SK-N-SH (cell line): Measurements from ENCODE around the gene LIN7A.

Source experiments
- EZH2phosphoT487 ChIP-seq: fragments of 200-600 bp; sonication (generic); IDR thresholded peaks from 2 replicates; pipeline ENCODE4 v1.6.1; 2017; ENCODE audit warnings: low read depth, mixed run types, mild to moderate bottlenecking, antibody characterized with exemption, moderate library complexity, borderline replicate concordance
- ZBTB33 ChIP-seq: IDR thresholded peaks from 2 replicates; pipeline ENCODE4 v1.4.0; 2012; ENCODE audit warnings: low read depth, borderline replicate concordance

GRCh38 chr12:80818878-80819277 is 118.9 kb downstream of the LIN7A start:
- TF ChIP-seq EZH2phosphoT487 (no peak), ZBTB33 (no peak)
